H9 (cell line): ENCODE measurements around the gene YY1. TPM values are rescaled to one million over a fixed set of nuclear protein-coding genes. Genes with fewer than 3 reads are reported as not detected.
"Not testable (repeated sequence)": the region's sequence is repeated elsewhere in the genome, so short reads cannot be mapped to it uniquely, and the experiment has no call there.

Source experiments
- DNase-seq: peaks from one replicate; pipeline ENCODE4 v3.0.0-alpha.2; 2017
- H2AFZ ChIP-seq: one replicate; pipeline ENCODE4 v1.6.1; 2013; ENCODE audit warnings: mild to moderate bottlenecking, low read length, control low read depth, moderate library complexity
- H2AK5ac ChIP-seq: 2 replicates; pipeline ENCODE4 v1.6.1; 2013; ENCODE audit warnings: low read length, control low read depth, mixed read lengths; ENCODE audit not compliant: insufficient read length
- H2BK120ac ChIP-seq: one replicate; pipeline ENCODE4 v1.6.1; 2013; ENCODE audit warnings: low read depth, mild to moderate bottlenecking, low read length, control low read depth, inconsistent platforms; ENCODE audit not compliant: poor library complexity, severe bottlenecking
- H2BK12ac ChIP-seq: 2 replicates; pipeline ENCODE4 v1.6.1; 2013; ENCODE audit warnings: low read length, control low read depth, mixed read lengths, low read depth; ENCODE audit not compliant: insufficient read length
- H2BK15ac ChIP-seq: 2 replicates; pipeline ENCODE4 v1.6.1; 2013; ENCODE audit warnings: low read depth, low read length, control low read depth
- H2BK20ac ChIP-seq: one replicate; pipeline ENCODE4 v1.6.1; 2013; ENCODE audit warnings: low read depth, mild to moderate bottlenecking, low read length, control low read depth, inconsistent platforms; ENCODE audit not compliant: poor library complexity, severe bottlenecking
- H2BK5ac ChIP-seq: 2 replicates; pipeline ENCODE4 v1.6.1; 2013; ENCODE audit warnings: low read length, control low read depth, mixed read lengths; ENCODE audit not compliant: insufficient read length
- H3K14ac ChIP-seq: 2 replicates; pipeline ENCODE4 v1.6.1; 2013; ENCODE audit warnings: low read length, control low read depth; ENCODE audit not compliant: insufficient read depth
- H3K18ac ChIP-seq: 2 replicates; pipeline ENCODE4 v1.6.1; 2013; ENCODE audit warnings: low read depth, mild to moderate bottlenecking, mixed read lengths, low read length, control low read depth; ENCODE audit not compliant: insufficient read length
- H3K23ac ChIP-seq: 2 replicates; pipeline ENCODE4 v1.6.1; 2013; ENCODE audit warnings: low read length, control low read depth, mixed read lengths, low read depth; ENCODE audit not compliant: insufficient read length
- H3K23me2 ChIP-seq: 2 replicates; pipeline ENCODE4 v1.6.1; 2013; ENCODE audit warnings: low read depth, mild to moderate bottlenecking, mixed read lengths, low read length, control low read depth; ENCODE audit not compliant: insufficient read length, poor library complexity, severe bottlenecking
- H3K27ac ChIP-seq: 2 replicates; pipeline ENCODE4 v1.5.1; 2013; ENCODE audit warnings: low read length, control low read depth, mixed read lengths, low read depth; ENCODE audit not compliant: insufficient read length
- H3K27me3 ChIP-seq: 2 replicates; pipeline ENCODE4 v1.6.1; 2013; ENCODE audit warnings: low read length, control low read depth, inconsistent platforms; ENCODE audit not compliant: insufficient read depth
- H3K4ac ChIP-seq: 2 replicates; pipeline ENCODE4 v1.6.1; 2013; ENCODE audit warnings: low read depth, mild to moderate bottlenecking, control low read depth, inconsistent platforms, low read length, moderate library complexity
- H3K4me1 ChIP-seq: 2 replicates; pipeline ENCODE4 v1.6.1; 2013; ENCODE audit warnings: low read length, control low read depth, inconsistent platforms; ENCODE audit not compliant: insufficient read depth
- H3K4me2 ChIP-seq: 2 replicates; pipeline ENCODE4 v1.6.1; 2013; ENCODE audit warnings: low read length, control low read depth, mixed read lengths; ENCODE audit not compliant: insufficient read length, insufficient read depth
- H3K56ac ChIP-seq: 2 replicates; pipeline ENCODE4 v1.6.1; 2013; ENCODE audit warnings: low read depth, mild to moderate bottlenecking, mixed read lengths, low read length, control low read depth; ENCODE audit not compliant: insufficient read length
- H3K79me1 ChIP-seq: 2 replicates; pipeline ENCODE4 v1.6.1; 2013; ENCODE audit warnings: low read depth, mild to moderate bottlenecking, moderate library complexity, low read length, control low read depth, inconsistent platforms; ENCODE audit not compliant: insufficient read depth, poor library complexity, severe bottlenecking
- H3K79me2 ChIP-seq: 2 replicates; pipeline ENCODE4 v1.6.1; 2013; ENCODE audit warnings: low read length, control low read depth, inconsistent platforms; ENCODE audit not compliant: insufficient read depth
- H3K9ac ChIP-seq: 2 replicates; pipeline ENCODE4 v1.6.1; 2013; ENCODE audit warnings: low read length, control low read depth, mixed read lengths; ENCODE audit not compliant: insufficient read length; ENCODE audit errors: extremely low read depth
- H3K9me3 ChIP-seq: one replicate; pipeline ENCODE4 v1.6.1; 2013; ENCODE audit warnings: low read depth, low read length, inconsistent platforms; ENCODE audit not compliant: control insufficient read depth
- H3T11ph ChIP-seq: one replicate; pipeline ENCODE4 v1.6.1; 2013; ENCODE audit warnings: mild to moderate bottlenecking, low read length, control low read depth, inconsistent platforms
- H4K20me1 ChIP-seq: one replicate; pipeline ENCODE4 v1.6.1; 2013; ENCODE audit not compliant: control insufficient read depth, insufficient read length, insufficient read depth
- H4K5ac ChIP-seq: 2 replicates; pipeline ENCODE4 v1.6.1; 2013; ENCODE audit warnings: low read depth, mild to moderate bottlenecking, mixed read lengths, low read length, control low read depth; ENCODE audit not compliant: insufficient read length
- H4K8ac ChIP-seq: replicated peaks from 2 replicates; pipeline ENCODE4 v1.6.1; 2013; ENCODE audit warnings: low read length, control low read depth, mixed read lengths, low read depth; ENCODE audit not compliant: insufficient read length
- H4K91ac ChIP-seq: 2 replicates; pipeline ENCODE4 v1.6.1; 2013; ENCODE audit warnings: low read depth, mild to moderate bottlenecking, moderate library complexity, mixed read lengths, low read length, control low read depth; ENCODE audit not compliant: insufficient read length
- H3K27ac Mint-ChIP-seq, 3 experiments: 2 replicates in 2 of 3; 3 replicates in 1 of 3; pipeline ENCODE4 v1.8.0; 2020 to 2021; ENCODE audit warnings: mixed read lengths in 3 of 3, mild to moderate bottlenecking in 1 of 3, moderate library complexity in 1 of 3
- H3K27me3 Mint-ChIP-seq: 2 replicates; pipeline ENCODE4 v1.8.0; 2021; ENCODE audit warnings: low read depth, mild to moderate bottlenecking, moderate library complexity, mixed read lengths
- H3K36me3 Mint-ChIP-seq, 3 experiments: 2 replicates in 2 of 3; 3 replicates in 1 of 3; pipeline ENCODE4 v1.8.0; 2020 to 2021; ENCODE audit warnings: low read depth in 3 of 3, mixed read lengths in 3 of 3; ENCODE audit not compliant: insufficient read depth in 1 of 3
- H3K4me1 Mint-ChIP-seq, 2 experiments: 2 replicates each; pipeline ENCODE4 v1.8.0; 2020; ENCODE audit warnings: mixed read lengths in 2 of 2
- H3K4me3 Mint-ChIP-seq, 2 experiments: 2 replicates in 1 of 2; 3 replicates in 1 of 2; pipeline ENCODE4 v1.8.0; 2020 to 2021; ENCODE audit warnings: mild to moderate bottlenecking in 2 of 2, mixed read lengths in 2 of 2, moderate library complexity in 1 of 2
- H3K9me3 Mint-ChIP-seq, 2 experiments: 2 replicates in 1 of 2; 3 replicates in 1 of 2; pipeline ENCODE4 v1.8.0; 2020; ENCODE audit warnings: mild to moderate bottlenecking in 2 of 2, mixed read lengths in 2 of 2, moderate library complexity in 1 of 2
- WGBS: extraction: QIAGEN DNeasy Blood & Tissue Kit; methylation state at CpG from one replicate; pipeline ENCODE4 v1.1.7; 2013; ENCODE audit warnings: missing lambda C conversion rate, low lambda C conversion rate, mixed read lengths; ENCODE audit not compliant: insufficient read length; ENCODE audit errors: extremely low coverage; 5-methylcytosine and 5-hydroxymethylcytosine counted together
- total RNA-seq: library from RNA; stranded (reverse); gene quantifications from 2 replicates; pipeline ENCODE4 v1.2.1, GENCODE V29; 2021
- TF ChIP-seq, protein P1 (sequence below): fragments of 200-600 bp; sonication (generic); conservative IDR thresholded peaks from 3 replicates; pipeline ENCODE4 v1.8.0; 2021; ENCODE audit warnings: antibody characterized with exemption, mild to moderate bottlenecking

YY1 gene
- total RNA-seq, 1 experiment from 2014 or later, result 103 TPM

DNA sequence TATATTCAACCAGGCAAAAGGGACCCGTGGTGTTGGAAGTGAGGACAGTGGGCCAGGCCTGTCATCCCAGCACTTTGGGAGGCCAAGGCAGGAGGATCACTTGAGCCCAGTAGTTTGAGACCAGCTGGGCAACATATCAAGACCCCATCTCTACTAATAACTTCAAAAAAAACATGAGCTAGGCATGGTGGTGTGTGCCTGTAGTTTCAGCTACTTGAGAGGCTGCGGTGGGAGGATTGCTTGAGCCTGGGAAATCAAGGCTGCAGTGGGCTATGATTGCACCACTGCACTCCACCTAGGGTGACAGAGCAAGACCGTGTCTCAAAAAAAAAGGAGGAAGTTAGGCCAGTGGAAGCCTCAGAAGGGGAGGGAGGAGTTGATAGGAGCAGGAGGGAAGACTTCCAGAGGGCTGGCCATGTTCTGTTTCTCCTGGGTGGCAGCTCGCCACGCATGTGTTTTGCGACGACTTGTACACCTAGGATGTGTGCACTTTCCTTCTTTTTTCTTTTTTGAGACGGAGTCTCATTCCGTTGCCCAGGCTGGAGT is 57.2 kb downstream of the YY1 start:
- Histone ChIP-seq H4K5ac (no peak overlapping the region), H3K14ac (no peak overlapping the region), H3K9ac (no peak overlapping the region), H3K23ac (no peak overlapping the region), H3K23me2 (no peaks in the 10 kb centered on the region), H3T11ph (no peak overlapping the region), H2AFZ (no peak overlapping the region), H2BK12ac (no peak overlapping the region), H2BK20ac (no peak overlapping the region), H3K79me1 (peaks cover 5% of the 10 kb centered on the region), H2AK5ac (no peak overlapping the region), H3K9me3 (no peaks in the 10 kb centered on the region), H2BK5ac (no peak overlapping the region), H3K4ac (no peak overlapping the region), H3K4me1 (no peaks in the 10 kb centered on the region), H3K56ac (no peak overlapping the region), H3K79me2 (no peaks in the 10 kb centered on the region), H3K27ac (no peak overlapping the region), H3K27me3 (no peaks in the 10 kb centered on the region), H3K4me2 (no peak overlapping the region), H4K20me1 (no peaks in the 10 kb centered on the region), H4K8ac (no peak overlapping the region), H2BK15ac (no peak overlapping the region), H3K18ac (no peak overlapping the region), H4K91ac (no peak overlapping the region), H2BK120ac (no peak overlapping the region)
- DNase-seq, result no peak
- WGBS, result no CpG with 5 or more reads among the region's 9 CpGs
- Mint-ChIP-seq H3K9me3 (no peaks in the 10 kb centered on the region; a peak in 1 of 5 replicates), H3K4me1 (no peaks in the 10 kb centered on the region), H3K27me3 (no peaks in the 10 kb centered on the region), H3K27ac (peak overlapping the region in 1 of 3 experiments; percentile 73; a peak in 2 of 7 replicates), H3K36me3 (peaks cover 26 to 60% (median 60%) of the 10 kb centered on the region in 3 experiments), H3K4me3 (no peak overlapping the region)
- TF ChIP-seq, protein P1, sequence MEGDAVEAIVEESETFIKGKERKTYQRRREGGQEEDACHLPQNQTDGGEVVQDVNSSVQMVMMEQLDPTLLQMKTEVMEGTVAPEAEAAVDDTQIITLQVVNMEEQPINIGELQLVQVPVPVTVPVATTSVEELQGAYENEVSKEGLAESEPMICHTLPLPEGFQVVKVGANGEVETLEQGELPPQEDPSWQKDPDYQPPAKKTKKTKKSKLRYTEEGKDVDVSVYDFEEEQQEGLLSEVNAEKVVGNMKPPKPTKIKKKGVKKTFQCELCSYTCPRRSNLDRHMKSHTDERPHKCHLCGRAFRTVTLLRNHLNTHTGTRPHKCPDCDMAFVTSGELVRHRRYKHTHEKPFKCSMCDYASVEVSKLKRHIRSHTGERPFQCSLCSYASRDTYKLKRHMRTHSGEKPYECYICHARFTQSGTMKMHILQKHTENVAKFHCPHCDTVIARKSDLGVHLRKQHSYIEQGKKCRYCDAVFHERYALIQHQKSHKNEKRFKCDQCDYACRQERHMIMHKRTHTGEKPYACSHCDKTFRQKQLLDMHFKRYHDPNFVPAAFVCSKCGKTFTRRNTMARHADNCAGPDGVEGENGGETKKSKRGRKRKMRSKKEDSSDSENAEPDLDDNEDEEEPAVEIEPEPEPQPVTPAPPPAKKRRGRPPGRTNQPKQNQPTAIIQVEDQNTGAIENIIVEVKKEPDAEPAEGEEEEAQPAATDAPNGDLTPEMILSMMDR, result no peak

DNA sequence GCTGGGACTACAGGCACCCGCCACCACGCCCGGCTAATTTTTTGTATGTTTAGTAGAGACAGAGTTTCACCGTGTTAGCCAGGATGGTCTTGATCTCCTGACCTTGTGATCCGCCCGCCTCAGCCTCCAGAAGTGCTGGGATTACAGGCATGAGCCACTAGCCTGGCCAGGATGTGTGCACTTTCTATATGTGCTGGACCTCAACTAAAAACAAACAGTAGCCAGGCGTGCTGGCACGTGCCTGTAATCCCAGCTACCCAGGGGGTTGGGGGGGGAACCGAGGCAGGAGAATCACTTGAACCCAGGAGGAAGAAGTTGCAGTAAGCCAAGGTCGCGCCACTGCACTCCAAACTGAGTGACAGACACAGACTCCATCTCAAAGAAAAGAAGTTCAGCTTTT is 57.8 kb downstream of the YY1 start:
- not testable (repeated sequence) for H4K20me1 ChIP-seq, H3K27me3 ChIP-seq, H3K4me1 ChIP-seq, H3K4me3 Mint-ChIP-seq, H2AK5ac ChIP-seq, H3K23me2 ChIP-seq, H3K23ac ChIP-seq, H3K27me3 Mint-ChIP-seq, H3K27ac ChIP-seq, H2AFZ ChIP-seq, H4K5ac ChIP-seq, H2BK12ac ChIP-seq, H3K56ac ChIP-seq, H4K91ac ChIP-seq, H4K8ac ChIP-seq, H3K4ac ChIP-seq, H3K4me1 Mint-ChIP-seq, DNase-seq, H2BK15ac ChIP-seq, H3K18ac ChIP-seq, H2BK120ac ChIP-seq, H3K79me2 ChIP-seq, H3K9me3 Mint-ChIP-seq, H3K9ac ChIP-seq, H3K4me2 ChIP-seq, H2BK20ac ChIP-seq, H3K27ac Mint-ChIP-seq, H3K79me1 ChIP-seq, H2BK5ac ChIP-seq, H3K14ac ChIP-seq, H3T11ph ChIP-seq, H3K9me3 ChIP-seq
- no CpG with 5 or more reads among the region's 11 CpGs for WGBS
- peaks cover 28 to 59% (median 57%) of the 10 kb centered on the region in 3 experiments for H3K36me3 Mint-ChIP-seq
